GM12872 (cell line): ENCODE data around the gene PGAM2.

Source experiments
- TF ChIP-seq, protein P1 (sequence below): IDR thresholded peaks from 3 replicates; pipeline ENCODE4 v1.5.1; 2011; ENCODE audit warnings: low read depth, mild to moderate bottlenecking, low read length, moderate library complexity; ENCODE audit not compliant: insufficient read depth

Gene PGAM2

GRCh38 chr7:44105832-44106231, 40.5 kb upstream of the PGAM2 start:
- TF ChIP-seq, protein P1, sequence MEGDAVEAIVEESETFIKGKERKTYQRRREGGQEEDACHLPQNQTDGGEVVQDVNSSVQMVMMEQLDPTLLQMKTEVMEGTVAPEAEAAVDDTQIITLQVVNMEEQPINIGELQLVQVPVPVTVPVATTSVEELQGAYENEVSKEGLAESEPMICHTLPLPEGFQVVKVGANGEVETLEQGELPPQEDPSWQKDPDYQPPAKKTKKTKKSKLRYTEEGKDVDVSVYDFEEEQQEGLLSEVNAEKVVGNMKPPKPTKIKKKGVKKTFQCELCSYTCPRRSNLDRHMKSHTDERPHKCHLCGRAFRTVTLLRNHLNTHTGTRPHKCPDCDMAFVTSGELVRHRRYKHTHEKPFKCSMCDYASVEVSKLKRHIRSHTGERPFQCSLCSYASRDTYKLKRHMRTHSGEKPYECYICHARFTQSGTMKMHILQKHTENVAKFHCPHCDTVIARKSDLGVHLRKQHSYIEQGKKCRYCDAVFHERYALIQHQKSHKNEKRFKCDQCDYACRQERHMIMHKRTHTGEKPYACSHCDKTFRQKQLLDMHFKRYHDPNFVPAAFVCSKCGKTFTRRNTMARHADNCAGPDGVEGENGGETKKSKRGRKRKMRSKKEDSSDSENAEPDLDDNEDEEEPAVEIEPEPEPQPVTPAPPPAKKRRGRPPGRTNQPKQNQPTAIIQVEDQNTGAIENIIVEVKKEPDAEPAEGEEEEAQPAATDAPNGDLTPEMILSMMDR = no peak

DNA sequence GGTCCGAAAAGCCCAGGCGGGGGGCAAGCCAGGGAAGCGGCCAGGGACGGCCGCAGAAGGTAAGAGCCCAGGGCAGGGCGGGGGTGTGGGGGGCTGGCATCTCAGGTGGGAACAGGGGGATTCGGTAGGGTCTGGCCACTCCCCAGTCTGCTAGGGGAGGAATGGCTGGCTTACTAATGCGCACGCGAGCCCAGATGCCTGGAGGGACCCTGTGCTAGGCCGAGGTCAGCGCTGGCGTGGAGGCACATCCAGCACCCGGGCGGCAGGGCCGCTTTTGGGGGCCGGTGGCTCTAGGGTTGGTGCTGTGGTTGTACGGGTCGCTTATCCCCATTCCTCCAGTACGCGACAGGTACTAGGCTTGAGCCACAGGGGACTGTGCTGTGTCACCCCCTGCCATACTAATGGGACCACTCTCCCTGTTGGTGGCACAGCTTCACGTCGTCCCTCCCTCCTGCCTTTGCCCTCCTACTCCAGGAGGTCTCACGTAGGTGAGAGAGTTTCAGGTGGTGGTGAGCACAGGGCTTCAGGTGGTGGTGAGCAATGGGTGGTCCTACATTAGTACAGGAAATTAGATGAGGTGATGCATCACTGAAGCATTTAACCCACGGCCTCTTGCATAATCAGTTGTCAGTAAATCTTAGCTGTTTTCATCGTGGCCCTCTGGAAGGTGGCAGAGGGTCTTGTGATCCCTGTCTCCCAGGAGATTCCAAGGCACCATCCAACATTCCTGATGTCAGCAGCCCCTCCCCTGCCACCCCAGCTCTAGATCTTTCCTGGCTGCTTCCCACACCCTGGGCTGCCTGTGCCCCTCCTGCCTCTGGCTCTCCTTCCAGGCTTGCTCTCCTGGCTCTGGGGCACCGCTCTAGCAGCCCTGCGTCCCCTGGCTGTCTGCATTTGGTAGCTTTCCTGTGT, 39.7 kb upstream of the PGAM2 start:
- TF ChIP-seq, protein P1 = 0 out of 3 replicates have a peak, but pooled peaks have one; percentile 0

GRCh38 chr7:44103923-44104859, 38.8 kb upstream of the PGAM2 start, which contains the start of gene AEBP1:
Gene AEBP1 (plus strand): TSS chr7:44104345. CDS start chr7:44104666, 321 bp downstream.
- TF ChIP-seq, protein P1 = 0 out of 3 replicates have a peak, but pooled peaks have one; percentile 5

DNA sequence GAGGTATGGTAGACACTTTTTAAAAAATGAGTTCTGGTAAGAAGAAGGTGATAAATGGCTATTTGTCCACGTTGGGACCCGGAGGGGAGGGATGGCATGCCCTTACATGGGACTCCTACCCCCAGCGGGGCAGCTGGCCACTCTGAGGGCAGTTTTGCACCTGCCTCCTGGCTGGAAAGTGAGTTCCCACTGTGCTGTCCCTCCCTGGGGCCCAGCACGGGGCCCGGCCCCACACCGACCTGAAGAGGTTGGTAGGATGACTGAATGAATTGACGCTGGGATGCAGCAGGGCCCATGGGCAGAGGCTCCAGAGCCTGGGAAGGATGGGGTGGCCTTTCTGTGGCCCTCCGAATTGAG, 38.2 kb upstream of the PGAM2 start:
- TF ChIP-seq, protein P1 = no peak

- TF ChIP-seq, protein P1 = no peak
These were observed 37.6 kb upstream of the PGAM2 start for GRCh38 chr7:44102846-44103565.

DNA sequence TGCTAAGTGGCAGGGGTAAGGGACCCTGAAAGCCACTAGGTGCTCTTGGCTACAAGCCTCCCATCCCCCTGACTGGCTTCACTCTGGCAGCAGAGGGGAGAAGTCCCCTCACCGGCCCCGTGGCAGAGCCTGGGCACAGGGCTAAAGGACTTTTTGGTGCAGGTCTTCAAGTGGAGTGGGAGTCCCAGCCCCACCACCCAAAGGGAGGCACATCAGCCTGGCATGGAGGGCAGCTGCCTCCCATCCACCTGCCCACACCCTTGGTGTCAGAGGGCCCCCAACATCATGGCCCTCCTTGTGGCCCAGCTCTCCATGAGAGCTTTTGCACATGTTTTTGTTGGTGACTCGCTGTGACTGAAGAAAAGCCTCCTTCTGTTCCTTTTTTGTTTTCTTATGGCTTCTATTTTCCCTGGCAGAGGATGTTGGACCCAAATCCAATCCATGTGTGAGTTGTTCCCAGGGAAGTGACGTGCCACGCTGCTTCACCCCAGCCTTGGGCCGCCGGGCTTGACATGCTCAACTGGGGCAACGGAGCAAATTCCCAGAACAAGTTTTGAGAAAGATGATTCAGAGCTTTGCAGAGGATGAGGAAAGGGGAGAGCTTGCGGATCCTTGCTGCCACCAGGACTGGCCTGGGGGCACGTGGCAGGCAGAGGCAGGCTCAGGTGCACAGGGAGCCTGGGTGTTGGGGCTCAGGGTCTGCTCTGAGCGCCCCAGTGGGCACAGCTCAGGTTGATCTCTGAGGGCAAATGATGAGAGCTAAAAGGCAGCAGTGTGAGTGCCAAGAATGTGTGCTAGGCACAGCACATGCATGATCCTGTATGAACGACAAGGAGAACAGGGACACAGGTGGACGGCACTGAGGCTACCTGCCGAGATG, 36.8 kb upstream of the PGAM2 start:
- TF ChIP-seq, protein P1 = no peak
